ENCODE measurements around the gene NBAS. TPM values are rescaled to one million over a fixed set of nuclear protein-coding genes. Genes with fewer than 3 reads are reported as not detected.

Gene NBAS
- total RNA-seq, 1 experiment from 2014 or later, result 28.9 TPM

- no peak overlapping the region for H3K4me2 ChIP-seq
- H4K20me1 ChIP-seq (ENCODE audit: insufficient read depth), result no peaks in the 10 kb centered on the region; the same call in 1 of the 2 replicates
- no peaks in the 10 kb centered on the region for H3K9me3 ChIP-seq (ENCODE audit: insufficient read depth, low read depth)
- H3K9me2 ChIP-seq (ENCODE audit: insufficient read depth), result no peaks in the 10 kb centered on the region
- no peak overlapping the region for H3K27ac ChIP-seq
- no peaks in the 10 kb centered on the region for H3K4me1 ChIP-seq (replicated peaks; ENCODE audit: insufficient read depth)
- no peaks in the 10 kb centered on the region for H3K36me3 ChIP-seq (ENCODE audit: low read depth)
- no peak for TF ChIP-seq EZH2 (IDR thresholded peaks at IDR 0.05; ENCODE audit: low read depth)
- TF ChIP-seq, protein P1, sequence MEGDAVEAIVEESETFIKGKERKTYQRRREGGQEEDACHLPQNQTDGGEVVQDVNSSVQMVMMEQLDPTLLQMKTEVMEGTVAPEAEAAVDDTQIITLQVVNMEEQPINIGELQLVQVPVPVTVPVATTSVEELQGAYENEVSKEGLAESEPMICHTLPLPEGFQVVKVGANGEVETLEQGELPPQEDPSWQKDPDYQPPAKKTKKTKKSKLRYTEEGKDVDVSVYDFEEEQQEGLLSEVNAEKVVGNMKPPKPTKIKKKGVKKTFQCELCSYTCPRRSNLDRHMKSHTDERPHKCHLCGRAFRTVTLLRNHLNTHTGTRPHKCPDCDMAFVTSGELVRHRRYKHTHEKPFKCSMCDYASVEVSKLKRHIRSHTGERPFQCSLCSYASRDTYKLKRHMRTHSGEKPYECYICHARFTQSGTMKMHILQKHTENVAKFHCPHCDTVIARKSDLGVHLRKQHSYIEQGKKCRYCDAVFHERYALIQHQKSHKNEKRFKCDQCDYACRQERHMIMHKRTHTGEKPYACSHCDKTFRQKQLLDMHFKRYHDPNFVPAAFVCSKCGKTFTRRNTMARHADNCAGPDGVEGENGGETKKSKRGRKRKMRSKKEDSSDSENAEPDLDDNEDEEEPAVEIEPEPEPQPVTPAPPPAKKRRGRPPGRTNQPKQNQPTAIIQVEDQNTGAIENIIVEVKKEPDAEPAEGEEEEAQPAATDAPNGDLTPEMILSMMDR (conservative IDR thresholded peaks at IDR 0.05), result no peak
- intact Hi-C loops (cut with micrococcal nuclease; ENCODE audit: unreplicated experiment), result no loop called here
- CTCF ChIA-PET, result no interaction called here
- H3K27me3 ChIP-seq (ENCODE audit: insufficient read depth, low read depth), result no peaks in the 10 kb centered on the region
- DNase-seq, result no peak
- BruUV-seq (replicated peaks), result no TSS peak
- H3K4me3 ChIP-seq, result no peak overlapping the region
- POLR2A ChIA-PET (ENCODE audit: unreplicated experiment), result no interaction called here
- no peaks in the 10 kb centered on the region for H3F3A ChIP-seq (ENCODE audit: insufficient read depth, low read depth)
- H3K79me2 ChIP-seq (ENCODE audit: low read depth), result no peaks in the 10 kb centered on the region
- no peak overlapping the region for H2AFZ ChIP-seq
Observed at GRCh38 chr2:15201009-15201408, 360.1 kb downstream of the NBAS start.

DNA sequence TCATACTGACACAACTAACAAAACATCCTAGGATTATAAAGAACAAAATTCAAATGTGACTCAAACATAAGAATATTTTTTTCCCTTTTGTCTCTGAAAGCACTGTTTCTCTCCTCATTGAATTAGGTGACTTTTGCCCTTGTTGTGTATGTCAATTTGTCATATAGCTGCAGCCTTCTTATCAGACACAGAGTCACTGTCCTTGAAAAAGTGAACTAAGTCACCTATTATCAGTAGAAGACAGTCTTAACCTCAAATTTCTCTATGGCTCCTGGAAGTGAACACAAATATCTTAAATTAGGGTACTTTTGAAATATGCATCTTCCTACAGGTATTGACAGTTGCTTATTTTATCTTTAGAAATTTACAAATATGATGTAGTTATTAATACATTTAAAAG lies 360.6 kb downstream of the NBAS start:
- POLR2A ChIA-PET (ENCODE audit: unreplicated experiment), result no interaction called here
- Histone ChIP-seq H3K36me3 (ENCODE audit: low read depth) (no peaks in the 10 kb centered on the region), H3K9me3 (ENCODE audit: insufficient read depth, low read depth) (no peaks in the 10 kb centered on the region), H2AFZ (no peak overlapping the region), H3K27ac (no peak overlapping the region), H3K79me2 (ENCODE audit: low read depth) (no peaks in the 10 kb centered on the region), H3K9me2 (ENCODE audit: insufficient read depth) (no peaks in the 10 kb centered on the region), H4K20me1 (ENCODE audit: insufficient read depth) (no peaks in the 10 kb centered on the region; the same call in 1 of the 2 replicates), H3K4me2 (no peak overlapping the region), H3K4me1 (replicated peaks; ENCODE audit: insufficient read depth) (no peaks in the 10 kb centered on the region), H3K27me3 (ENCODE audit: insufficient read depth, low read depth) (no peaks in the 10 kb centered on the region), H3F3A (ENCODE audit: insufficient read depth, low read depth) (no peaks in the 10 kb centered on the region), H3K4me3 (no peak overlapping the region)
- TF ChIP-seq, protein P1 (conservative IDR thresholded peaks at IDR 0.05), result no peak
- no peak for TF ChIP-seq EZH2 (IDR thresholded peaks at IDR 0.05; ENCODE audit: low read depth)
- no peak for DNase-seq
- no TSS peak for BruUV-seq (replicated peaks)
- CTCF ChIA-PET, result no interaction called here
- intact Hi-C loops (cut with micrococcal nuclease; ENCODE audit: unreplicated experiment), result no loop called here

- H3K4me2 ChIP-seq, result no peak overlapping the region
- ChIA-PET POLR2A (ENCODE audit: unreplicated experiment) (interaction anchor here (0.6 kb wide), 1 partner anchor 56 kb away, joined by 5 read pairs; no protein-coding TSS in a partner anchor), CTCF (no interaction called here)
- DNase-seq, result peak in 1 of 2 experiments; percentile 70
- no peaks in the 10 kb centered on the region for H3K9me2 ChIP-seq (ENCODE audit: insufficient read depth)
- no peaks in the 10 kb centered on the region for H3K4me1 ChIP-seq (replicated peaks; ENCODE audit: insufficient read depth)
- H3K4me3 ChIP-seq, result no peak overlapping the region
- no peaks in the 10 kb centered on the region for H3F3A ChIP-seq (ENCODE audit: insufficient read depth, low read depth)
- intact Hi-C loops (cut with micrococcal nuclease; ENCODE audit: unreplicated experiment), result no loop called here
- TF ChIP-seq, protein P1 (conservative IDR thresholded peaks at IDR 0.05), result no peak
- no peak for TF ChIP-seq EZH2 (IDR thresholded peaks at IDR 0.05; ENCODE audit: low read depth)
- H2AFZ ChIP-seq, result no peak overlapping the region
- H4K20me1 ChIP-seq (ENCODE audit: insufficient read depth), result no peaks in the 10 kb centered on the region; the same call in 1 of the 2 replicates
- H3K79me2 ChIP-seq (ENCODE audit: low read depth), result no peaks in the 10 kb centered on the region
- no peaks in the 10 kb centered on the region for H3K27me3 ChIP-seq (ENCODE audit: insufficient read depth, low read depth)
- no peak overlapping the region for H3K27ac ChIP-seq
- no TSS peak for BruUV-seq (replicated peaks)
- H3K36me3 ChIP-seq (ENCODE audit: low read depth), result no peaks in the 10 kb centered on the region
- no peaks in the 10 kb centered on the region for H3K9me3 ChIP-seq (ENCODE audit: insufficient read depth, low read depth)
Observed at GRCh38 chr2:15198051-15198450, 363.1 kb downstream of the NBAS start.
